Muscle of arm (tissue), 12 donors: ENCODE data around the gene SELENOW. TPM values are rescaled to one million over a fixed set of nuclear protein-coding genes. Genes with fewer than 3 reads are reported as not detected.
"Not testable (repeated sequence)": the region's sequence is repeated elsewhere in the genome, so short reads cannot be mapped to it uniquely, and the experiment has no call there.

Experiments used
- DNase-seq: peaks from one replicate; pipeline ENCODE4 v3.0.0-alpha.2; 2013
- polyA plus RNA-seq, 12 donors: library from polyadenylated mRNA; unstranded; fragments of 120-200 nt; gene quantifications; one replicate each; pipeline ENCODE4 v1.2.1, GENCODE V29; 2013; ENCODE audit not compliant: insufficient read length in 12 of 12

Gene SELENOW
- polyA plus RNA-seq, 12 donors: 396 to 1,057 (median 885) TPM; not detected in 1

DNA sequence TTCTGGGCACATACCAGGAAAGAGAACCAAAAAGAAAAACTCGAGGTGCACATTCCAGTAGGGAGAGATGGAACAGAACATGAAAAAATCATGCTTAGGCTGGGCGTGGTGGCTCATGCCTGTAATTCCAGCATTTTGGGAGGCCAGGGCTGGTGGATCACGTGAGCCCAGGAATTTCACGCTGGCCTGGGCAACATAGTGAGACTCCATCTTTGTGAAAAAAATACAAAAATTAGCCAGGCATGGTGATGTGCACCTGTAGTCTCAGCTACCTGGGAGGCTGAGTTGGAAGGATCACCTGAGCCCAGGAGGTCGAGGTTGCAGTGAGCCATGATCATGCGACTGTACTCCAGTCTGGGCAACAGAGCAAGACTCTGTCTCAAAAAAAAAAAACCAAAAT, 7.2 kb upstream of the SELENOW start:
- not testable (repeated sequence) for DNase-seq

- DNase-seq: no peak
Measured at GRCh38 chr19:47776568-47776967, 1.9 kb upstream of the SELENOW start.

DNA sequence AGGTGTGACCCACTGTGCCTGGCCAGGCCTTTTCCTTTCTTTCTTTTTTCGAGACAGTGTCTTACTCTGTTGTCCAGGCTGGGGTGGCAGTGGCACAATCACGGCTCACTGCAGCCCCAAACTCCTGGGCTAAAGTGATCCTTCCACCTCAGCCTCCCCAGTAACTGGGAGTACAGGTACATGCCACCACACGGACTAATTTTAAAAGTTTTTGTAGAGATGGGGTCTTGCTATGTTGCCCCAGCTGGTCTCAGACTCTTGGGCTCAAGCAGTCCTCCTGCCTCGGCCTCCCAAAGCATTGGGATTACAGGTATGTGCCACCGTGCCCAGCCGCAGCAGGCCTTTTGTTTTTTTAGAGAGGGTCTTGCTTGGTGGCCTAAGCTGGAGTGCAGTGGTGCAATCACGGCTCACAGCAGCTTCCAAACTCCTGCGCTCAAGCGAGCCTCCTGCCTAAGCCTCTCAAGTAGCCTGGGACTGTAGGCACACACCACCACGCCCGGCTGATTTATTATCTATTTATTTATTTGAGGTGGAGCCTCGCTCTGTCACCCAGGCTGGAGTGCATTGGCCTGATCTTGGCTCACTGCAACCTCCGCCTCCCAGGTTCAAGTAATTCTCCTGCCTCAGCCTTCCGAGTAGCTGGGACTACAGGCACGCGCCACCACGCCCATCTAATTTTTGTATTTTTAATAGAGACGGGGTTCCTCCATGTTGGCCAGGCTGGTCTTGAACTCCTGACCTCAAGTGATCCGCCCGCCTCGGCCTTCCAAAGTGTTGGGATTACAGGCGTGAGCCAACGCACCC, 1.1 kb upstream of the SELENOW start:
- not testable (repeated sequence) for DNase-seq

- DNase-seq: no peak
Measured at GRCh38 chr19:47778954-47779351, 450 bp downstream of the SELENOW start.

- DNase-seq: no peak
Measured at GRCh38 chr19:47779524-47780214, 1.2 kb downstream of the SELENOW start.

DNA sequence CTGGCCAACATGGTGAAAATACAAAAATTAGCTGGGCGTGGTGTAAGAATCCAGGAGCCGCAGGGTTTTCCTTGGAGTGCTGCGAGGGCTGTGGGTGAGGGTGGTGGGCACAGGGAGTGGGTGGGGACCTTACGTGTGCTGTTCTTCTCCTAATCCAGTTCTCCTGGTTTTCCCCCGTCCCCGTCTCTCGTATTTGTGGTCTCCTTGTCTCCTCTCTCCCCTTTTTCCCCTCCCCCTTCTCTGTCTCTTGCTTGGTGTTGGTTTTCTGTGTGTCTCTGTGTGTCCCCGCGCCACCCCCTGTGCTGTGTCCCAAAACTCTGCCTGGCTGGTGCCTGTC, 1.7 kb downstream of the SELENOW start:
- no peak for DNase-seq

DNA sequence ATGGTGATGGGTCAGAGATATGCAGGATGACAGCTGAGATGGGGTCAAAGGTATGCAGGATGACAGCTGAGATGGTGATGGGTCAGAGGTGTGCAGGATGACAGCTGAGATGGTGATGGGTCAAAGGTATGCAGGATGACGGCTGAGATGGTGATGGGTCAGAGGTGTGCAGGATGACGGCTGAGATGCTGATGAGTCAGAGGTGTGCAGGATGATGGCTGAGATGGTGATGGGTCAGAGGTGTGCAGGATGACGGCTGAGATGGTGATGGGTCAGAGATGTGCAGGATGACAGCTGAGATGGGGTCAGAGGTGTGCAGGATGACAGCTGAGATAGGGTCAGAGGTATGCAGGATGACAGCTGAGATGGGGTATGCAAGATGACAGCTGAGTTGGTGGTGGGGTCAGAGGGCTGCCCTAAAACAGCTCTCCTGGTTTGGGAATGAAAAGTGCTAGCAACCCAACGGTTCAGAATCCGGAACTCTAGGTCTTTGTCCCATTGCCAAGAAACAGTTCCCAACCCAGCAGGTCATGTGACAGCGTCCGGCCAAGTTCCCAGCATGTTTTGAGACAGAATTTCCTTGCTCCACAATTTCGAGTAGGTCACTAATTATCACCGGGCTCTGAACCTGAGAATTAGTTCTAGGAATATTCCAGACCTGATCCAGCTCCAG, 3.2 kb downstream of the SELENOW start:
- no peak for DNase-seq

DNA sequence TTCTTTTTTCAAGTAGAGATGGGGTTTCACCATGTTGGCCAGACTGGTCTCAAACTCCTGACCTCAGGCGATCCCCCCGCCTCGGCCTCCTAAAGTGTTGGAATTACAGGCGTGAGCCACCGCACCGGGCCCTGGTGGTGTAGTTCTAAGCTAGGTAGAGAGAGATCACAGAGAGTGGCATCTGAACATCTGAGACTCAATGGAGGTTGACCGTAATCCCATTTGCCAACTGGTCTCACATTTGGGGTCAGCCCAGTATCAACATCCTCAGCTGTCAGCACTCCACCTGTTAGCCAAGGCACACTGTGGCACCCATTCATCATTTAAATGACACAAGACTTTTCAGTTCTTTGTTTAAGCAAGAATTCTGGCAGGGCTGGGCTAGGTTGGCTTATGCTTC, 8.1 kb downstream of the SELENOW start:
- DNase-seq: no peak

- not testable (repeated sequence) for DNase-seq
Measured at GRCh38 chr19:47787307-47787706, 8.8 kb downstream of the SELENOW start.

DNA sequence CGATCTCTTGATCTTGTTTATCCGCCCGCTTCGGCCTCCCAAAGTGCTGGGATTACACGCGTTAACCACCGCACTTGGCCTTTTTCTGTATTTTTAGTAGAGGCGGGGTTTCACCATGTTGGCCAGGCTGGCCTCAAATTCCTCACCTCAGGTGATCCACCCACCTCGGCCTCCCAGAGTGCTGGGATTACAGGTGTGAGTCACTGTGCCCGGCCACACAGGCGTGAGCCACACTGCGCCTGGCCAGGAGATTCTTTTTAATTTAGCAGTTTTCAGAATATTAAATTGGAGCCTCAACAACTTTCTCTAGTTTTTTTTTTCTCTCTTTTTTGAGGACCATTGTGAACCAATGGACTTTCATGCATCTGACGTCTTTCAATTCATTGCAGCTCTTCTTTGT, 11.3 kb downstream of the SELENOW start:
- not testable (repeated sequence) for DNase-seq

- peak; percentile 57 for DNase-seq
Measured at GRCh38 chr19:47790398-47790814, 11.9 kb downstream of the SELENOW start.

DNA sequence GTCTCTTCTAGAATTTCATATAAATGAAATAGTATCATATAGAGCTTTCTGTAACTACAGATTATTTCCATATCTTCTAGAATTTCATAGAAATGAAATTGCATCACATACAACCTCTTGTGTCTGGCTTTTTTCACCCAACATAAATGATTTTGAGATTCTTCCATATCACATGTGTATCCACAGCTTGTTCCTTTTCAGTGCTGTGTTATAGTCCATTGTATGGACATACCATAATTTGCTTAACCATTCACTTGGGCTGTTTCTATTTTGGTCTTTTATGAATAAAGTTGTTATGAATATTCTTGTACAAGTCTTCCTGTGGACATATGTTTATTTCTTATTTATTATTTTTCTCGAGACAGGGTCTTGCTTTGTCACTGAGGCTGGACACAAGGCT, 14.1 kb downstream of the SELENOW start:
- DNase-seq: no peak

GRCh38 chr19:47794526-47794925, 16.0 kb downstream of the SELENOW start:
- DNase-seq: no peak

DNA sequence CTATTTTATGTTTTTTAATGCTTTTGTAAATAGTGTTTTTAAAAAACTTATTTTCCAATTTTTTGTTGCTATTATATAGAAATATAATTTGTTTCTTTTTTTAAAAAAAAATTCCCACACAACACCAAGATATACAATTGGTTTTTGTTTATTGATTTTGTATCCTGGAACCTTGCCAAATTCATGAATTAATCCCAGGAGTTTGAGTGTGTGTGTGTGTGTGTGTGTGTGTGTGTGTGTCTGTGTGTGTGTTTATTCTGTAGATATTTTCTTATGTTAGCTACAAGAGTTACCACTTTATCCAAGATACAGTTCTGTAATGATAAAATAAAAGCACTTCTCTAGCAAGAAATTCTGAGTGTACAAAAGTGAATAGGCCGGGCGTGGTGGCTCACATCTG, 18.3 kb downstream of the SELENOW start:
- no peak for DNase-seq

GRCh38 chr19:47797996-47798903, 19.7 kb downstream of the SELENOW start:
- no peak for DNase-seq

- DNase-seq: no peak
Measured at GRCh38 chr19:47798904-47799266, 20.4 kb downstream of the SELENOW start.

DNA sequence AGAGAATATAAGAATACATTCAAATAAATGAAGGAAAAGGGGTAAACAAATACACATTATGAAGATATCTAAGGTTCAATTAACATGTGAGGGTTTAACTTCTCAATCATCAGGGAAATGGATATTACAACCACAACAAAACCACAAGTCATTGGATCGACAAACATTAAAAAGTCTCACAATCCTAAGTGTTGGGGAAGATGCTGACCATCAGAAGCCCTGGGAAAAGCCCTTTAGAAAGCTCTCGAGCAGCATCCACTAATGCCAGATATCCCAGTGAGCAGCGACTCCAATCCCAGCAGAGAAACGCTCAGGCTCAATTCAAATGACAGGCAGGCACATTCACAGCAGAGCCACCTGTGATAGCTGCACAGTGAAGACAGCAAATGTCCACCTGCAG, 22.8 kb downstream of the SELENOW start:
- DNase-seq: no peak

- DNase-seq: no peak
Measured at GRCh38 chr19:47802521-47803043, 24.1 kb downstream of the SELENOW start.

GRCh38 chr19:47803148-47803547, 24.6 kb downstream of the SELENOW start:
- DNase-seq: not testable (repeated sequence)

DNA sequence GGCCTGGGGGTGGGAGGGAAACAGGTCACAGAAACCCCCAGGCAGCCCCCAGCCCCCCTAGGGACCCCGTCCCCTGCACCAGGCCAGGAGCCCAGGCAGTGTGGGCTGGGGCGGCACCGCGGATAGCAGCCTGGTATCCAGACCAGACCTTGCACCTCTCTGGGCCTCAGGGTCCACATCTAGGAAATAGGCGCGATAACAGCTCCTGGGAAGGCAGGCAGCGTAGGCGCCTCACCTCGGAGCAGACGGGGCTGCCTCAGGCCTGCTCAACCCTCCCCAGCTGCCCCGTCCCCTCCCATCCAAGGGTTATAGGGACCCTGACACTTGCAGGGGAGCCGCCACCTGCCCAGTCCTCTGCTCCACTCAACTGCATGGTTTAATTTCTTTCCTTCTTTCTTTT, 25.2 kb downstream of the SELENOW start:
- DNase-seq: not testable (repeated sequence)

DNA sequence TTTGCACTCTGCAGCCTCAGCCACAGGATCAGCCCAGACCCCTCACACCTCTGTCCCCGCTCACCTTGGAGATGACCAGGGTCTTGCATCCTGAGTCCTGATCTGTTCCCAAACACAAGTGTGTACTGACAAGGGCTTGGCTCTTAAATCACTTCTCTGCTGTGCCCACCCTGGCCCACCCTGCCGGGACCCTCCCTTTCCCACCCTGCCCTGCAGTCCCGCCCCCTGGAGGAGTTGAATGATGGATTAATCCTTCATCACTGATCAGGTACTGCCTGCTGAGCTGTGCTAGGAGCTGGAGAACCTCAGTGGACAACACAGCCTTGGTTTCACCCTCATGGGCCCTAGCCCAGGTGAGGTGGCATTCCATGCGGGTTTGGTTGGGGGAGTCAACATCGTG, 25.9 kb downstream of the SELENOW start, which contains the start of gene TPRX1:
Gene TPRX1, minus strand, starts transcription at position 101 of the 400 bp plus-strand sequence. Its CDS starts 12 bp downstream, at position 89.
- DNase-seq: not testable (repeated sequence)
